Measurements from ENCODE around the gene ZNF541.

ZNF541 gene

DNA sequence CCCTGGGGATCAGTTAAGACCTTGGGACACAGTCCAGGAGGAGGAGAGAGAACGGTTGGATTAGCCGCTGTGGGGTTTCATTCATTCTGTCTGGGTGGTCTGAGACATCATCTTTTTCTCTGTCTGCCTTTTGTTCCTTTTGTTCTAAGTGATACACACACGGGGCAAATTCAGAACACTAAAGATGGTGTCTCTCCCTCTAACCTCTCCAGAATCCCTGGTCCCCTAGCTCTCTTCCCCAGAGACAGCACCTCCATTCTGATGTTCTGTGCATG lies 41.0 kb upstream of the ZNF541 start:
- H3K4me3 ChIP-seq (ENCODE audit: low read depth, low read length), result no peak overlapping the region

DNA sequence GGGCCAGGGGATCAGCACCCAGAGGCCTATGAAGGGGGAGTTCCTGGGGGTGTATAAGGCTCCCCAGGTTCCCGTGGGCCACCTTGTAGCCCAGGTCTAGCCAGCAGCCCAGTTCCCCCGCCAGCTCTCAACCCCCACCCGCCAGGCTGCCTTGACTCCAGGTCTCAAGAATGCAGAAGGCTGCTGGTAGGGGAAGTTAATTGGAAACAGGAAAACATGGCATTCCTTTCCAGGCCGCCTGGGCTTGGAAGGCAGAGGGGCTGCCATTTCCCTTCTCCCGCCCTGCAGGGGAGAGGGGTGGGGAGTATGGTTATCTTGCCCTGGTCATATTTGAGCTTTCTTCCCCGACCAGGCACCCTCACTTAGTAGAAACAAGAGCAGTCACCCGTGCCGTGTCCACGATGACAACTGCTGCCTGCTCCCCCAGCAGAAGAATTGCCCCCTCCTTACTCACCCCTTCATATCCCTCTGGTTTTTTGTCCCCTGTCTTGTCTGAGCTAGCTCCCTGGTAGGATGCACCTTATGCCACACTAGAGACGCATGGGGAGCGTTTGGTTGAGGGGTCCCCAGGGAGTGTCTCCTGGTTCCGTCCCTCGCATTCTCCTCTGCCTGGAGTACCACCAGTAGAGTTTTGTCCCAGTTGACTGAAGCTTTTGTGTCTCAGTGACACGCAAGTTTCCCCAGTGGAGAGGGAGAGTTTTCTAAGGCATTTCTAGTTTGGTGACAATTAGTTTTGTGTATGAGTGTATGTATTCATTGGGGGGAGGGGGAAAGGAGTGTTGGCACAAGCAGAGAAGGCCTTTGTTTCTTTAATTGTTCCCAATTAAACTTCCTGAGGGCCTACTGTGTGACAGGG lies 40.4 kb upstream of the ZNF541 start:
- TF ChIP-seq, protein P1, sequence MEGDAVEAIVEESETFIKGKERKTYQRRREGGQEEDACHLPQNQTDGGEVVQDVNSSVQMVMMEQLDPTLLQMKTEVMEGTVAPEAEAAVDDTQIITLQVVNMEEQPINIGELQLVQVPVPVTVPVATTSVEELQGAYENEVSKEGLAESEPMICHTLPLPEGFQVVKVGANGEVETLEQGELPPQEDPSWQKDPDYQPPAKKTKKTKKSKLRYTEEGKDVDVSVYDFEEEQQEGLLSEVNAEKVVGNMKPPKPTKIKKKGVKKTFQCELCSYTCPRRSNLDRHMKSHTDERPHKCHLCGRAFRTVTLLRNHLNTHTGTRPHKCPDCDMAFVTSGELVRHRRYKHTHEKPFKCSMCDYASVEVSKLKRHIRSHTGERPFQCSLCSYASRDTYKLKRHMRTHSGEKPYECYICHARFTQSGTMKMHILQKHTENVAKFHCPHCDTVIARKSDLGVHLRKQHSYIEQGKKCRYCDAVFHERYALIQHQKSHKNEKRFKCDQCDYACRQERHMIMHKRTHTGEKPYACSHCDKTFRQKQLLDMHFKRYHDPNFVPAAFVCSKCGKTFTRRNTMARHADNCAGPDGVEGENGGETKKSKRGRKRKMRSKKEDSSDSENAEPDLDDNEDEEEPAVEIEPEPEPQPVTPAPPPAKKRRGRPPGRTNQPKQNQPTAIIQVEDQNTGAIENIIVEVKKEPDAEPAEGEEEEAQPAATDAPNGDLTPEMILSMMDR (IDR thresholded peaks at IDR 0.05; ENCODE audit: low read depth, low read length), result no peak
- Histone ChIP-seq H3K27me3 (no peaks in the 10 kb centered on the region), H3K4me1 (no peaks in the 10 kb centered on the region; the same call in 1 of the 2 replicates), H3K9me3 (no peaks in the 10 kb centered on the region), H3K4me3 (ENCODE audit: low read depth, low read length) (no peak overlapping the region), H3K36me3 (no peaks in the 10 kb centered on the region; the same call in 1 of the 2 replicates)
- peak; percentile 44 for DNase-seq

More for the DNA sequence above, 41.0 kb upstream of the ZNF541 start:
- H3K36me3 ChIP-seq, result no peaks in the 10 kb centered on the region; the same call in 1 of the 2 replicates
- no peaks in the 10 kb centered on the region for H3K9me3 ChIP-seq
- H3K4me1 ChIP-seq, result no peaks in the 10 kb centered on the region; the same call in 1 of the 2 replicates
- TF ChIP-seq, protein P1 (IDR thresholded peaks at IDR 0.05; ENCODE audit: low read depth, low read length), result no peak
- no peak for DNase-seq
- no peaks in the 10 kb centered on the region for H3K27me3 ChIP-seq

DNA sequence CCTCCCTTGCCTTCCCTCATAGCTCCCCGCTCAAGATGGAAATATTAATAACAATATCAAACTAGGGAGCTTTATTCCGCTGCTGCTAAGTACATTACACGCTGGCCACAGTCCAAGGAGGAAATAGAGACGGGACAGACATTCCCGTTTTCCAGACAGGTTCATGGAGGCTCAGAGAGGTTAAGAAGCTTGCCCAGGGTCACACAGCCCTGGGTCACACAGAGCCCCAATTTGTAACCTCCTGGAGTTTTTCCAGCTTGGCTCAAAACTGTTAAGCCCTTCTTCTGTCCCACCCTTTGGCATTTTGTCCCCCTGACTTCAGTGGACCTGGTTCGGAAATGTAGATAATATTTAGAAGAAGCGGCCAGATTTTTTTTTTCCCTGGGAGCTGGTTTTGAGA lies 38.0 kb upstream of the ZNF541 start:
- DNase-seq, result no peak
- H3K27me3 ChIP-seq, result no peaks in the 10 kb centered on the region
- no peaks in the 10 kb centered on the region; the same call in 1 of the 2 replicates for H3K36me3 ChIP-seq
- no peak overlapping the region; the same call in 1 of the 2 replicates for H3K4me3 ChIP-seq (ENCODE audit: low read depth, low read length)
- TF ChIP-seq, protein P1 (IDR thresholded peaks at IDR 0.05; ENCODE audit: low read depth, low read length), result no peak
- no peaks in the 10 kb centered on the region for H3K9me3 ChIP-seq
- no peaks in the 10 kb centered on the region; the same call in 1 of the 2 replicates for H3K4me1 ChIP-seq

DNA sequence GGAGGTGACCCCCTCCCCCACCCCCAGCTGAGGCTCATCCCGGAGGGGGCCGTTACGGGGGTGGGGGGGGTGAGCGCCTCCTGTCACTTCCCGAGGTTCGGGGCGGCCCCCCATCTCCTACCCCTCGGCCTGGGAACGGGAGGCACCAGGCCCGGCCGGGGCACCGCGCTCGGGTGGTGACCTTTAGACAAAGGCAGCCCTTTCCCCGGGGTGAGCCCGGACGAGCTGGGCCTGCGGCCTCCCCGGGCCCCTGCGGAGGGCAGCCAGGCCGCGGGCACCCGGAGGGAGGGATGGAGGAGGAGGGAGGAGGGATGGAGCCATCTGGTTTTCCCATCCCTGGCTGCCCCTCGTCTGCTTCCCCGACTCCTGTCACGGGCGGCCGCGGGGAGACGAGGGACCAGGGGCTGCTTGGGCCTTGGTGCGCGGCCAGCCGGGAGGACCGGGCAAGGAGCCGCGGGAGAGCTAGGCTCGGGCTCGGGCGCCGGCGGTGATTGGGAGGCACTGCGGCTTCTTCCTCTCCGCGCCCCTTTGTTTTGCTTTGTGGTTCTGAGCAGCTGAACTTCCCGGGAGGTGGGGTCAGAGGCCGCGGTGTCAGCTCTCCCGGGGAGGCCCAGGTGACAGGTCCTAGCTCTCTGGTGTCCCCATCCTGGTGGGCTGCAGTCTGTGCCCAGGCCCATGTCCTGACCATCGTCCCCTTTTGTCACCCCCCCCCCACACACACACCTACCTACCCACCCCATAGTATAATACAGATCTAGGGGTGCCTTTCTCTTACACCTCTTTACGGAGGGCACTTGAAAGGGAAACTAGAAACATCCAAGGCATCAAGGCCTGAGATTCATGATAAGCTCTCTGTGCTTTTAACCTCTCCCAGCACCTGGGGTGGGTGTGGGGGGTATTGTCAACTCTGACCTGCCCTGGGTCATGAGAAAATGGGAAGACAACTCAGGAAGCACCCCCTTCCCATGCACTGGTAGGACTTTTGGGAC lies 37.3 kb upstream of the ZNF541 start:
- DNase-seq, result peak; percentile 75
- TF ChIP-seq, protein P1 (IDR thresholded peaks at IDR 0.05; ENCODE audit: low read depth, low read length), result no peak

DNA sequence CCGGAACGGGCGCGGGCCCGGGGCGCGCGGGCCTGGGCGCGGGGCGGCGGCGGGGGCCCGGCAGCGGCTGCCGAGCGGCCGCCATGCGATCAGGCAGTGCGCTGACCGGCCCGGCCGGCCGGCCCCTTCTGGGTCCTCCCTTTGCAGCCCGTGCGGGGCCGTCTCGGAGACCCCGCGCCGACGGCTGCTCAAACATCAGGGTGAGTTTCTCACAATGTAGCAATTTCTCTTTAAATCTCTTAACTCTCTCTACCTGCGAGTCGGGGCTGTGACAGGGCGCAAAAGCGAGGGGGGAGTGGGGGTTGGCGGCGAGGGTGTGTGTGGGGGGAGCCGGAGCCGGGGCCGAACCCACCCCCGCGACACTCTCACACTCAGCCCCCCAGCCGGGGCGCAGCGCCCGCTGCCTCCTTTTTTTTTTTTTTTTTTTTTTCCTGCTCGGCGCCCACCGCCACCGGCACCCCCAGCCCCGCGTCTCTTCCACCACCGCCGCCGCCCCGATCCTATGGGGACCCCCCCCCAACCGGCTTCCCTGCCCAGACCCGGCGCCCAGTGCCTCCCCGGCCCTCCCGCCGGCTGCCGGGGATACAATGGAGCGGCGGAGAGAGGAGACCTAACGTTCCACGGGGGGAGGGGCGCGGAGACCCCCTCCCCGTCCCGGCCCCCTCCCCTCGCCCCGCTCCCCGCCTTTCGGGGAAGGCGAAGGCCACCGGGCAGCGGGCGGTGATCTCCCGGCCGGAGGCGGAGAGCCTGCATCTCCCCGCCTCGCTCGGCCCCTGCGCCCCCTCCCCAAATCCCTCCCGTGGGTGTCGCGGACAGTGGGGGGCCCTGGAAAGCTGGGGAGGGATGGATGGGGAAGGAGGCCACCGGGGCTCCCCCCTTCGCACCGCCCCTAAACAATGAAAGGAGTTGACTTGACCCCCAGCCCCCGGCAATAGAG lies 36.3 kb upstream of the ZNF541 start, which contains the start of gene BICRA:
Gene BICRA (plus strand): TSS at position 166 of the 937 bp plus-strand sequence. CDS start 64,441 bp downstream, outside the sequence.
- Histone ChIP-seq H3K4me3 (ENCODE audit: low read depth, low read length) (peak within 1 kb of the TSS; percentile 88), H3K27me3 (no peaks in the 10 kb centered on the region), H3K36me3 (no peaks in the 10 kb centered on the region), H3K4me1 (no peaks in the 10 kb centered on the region; the same call in 1 of the 2 replicates), H3K9me3 (no peaks in the 10 kb centered on the region)
- DNase-seq, result peak; percentile 91
- TF ChIP-seq, protein P1 (IDR thresholded peaks at IDR 0.05; ENCODE audit: low read depth, low read length), result no peak

More for the DNA sequence above, 37.3 kb upstream of the ZNF541 start:
- Histone ChIP-seq H3K4me1 (no peaks in the 10 kb centered on the region; the same call in 1 of the 2 replicates), H3K4me3 (ENCODE audit: low read depth, low read length) (peak overlapping the region; percentile 75), H3K9me3 (no peaks in the 10 kb centered on the region), H3K27me3 (no peaks in the 10 kb centered on the region), H3K36me3 (no peaks in the 10 kb centered on the region; the same call in 1 of the 2 replicates)

Measured in BE2C (cell line).